22Rv1 (cell line): ENCODE results near the gene BCL11A.

Experiments used
- H3K27ac ChIP-seq: fragments of 450-650 bp; 2 replicates; pipeline ENCODE4 v1.5.1; 2017
- ZFX ChIP-seq: fragments of 450-650 bp; IDR thresholded peaks from 2 replicates; pipeline ENCODE4 v1.6.1; 2017; ENCODE audit warnings: antibody characterized with exemption, borderline replicate concordance
- TF ChIP-seq, protein P1 (sequence below): fragments of 450-650 bp; IDR thresholded peaks from 2 replicates; pipeline ENCODE4 v1.5.1; 2017; ENCODE audit warnings: mild to moderate bottlenecking

BCL11A gene

DNA sequence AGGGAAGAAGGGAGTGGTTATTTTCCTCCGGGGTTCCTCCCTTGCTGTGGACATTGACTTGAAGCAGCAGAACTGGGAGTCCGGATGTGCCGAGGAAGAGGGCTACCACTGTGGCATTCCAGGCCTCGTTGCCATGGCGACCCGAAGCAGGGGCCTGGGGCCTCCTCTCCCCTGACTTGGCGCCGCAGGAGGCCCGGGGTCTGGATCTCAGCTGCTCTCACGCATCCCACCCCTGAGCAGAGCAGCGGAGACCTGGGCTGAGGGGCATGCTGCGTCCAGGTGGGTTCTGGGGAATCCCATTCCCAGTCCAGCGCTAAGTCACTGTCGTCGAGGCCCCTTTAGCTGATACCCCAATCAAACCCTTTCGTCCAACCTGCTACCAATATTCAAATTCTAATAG is 100.2 kb downstream of the BCL11A start:
- H3K27ac ChIP-seq: no peak overlapping the region

DNA sequence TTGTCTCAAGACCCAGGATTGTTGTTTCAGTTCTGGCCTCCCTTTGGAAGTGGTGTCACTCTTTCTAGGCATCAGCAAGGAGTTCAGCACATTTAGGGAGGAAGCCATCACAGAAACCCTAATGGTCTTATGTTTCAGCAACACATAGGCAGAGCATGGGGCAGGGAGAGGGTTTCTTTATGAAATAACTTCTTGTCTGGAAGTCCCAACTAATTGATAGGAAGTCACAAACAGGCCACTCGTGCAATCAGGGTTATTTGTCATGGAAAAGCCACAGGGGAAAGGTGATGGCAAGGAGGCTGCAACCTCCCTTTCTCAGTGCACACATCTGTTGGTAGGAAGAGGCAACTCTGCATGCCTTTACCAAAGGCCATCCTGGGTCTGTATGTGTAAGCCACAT is 103.0 kb downstream of the BCL11A start:
- no peak overlapping the region for H3K27ac ChIP-seq
- TF ChIP-seq ZFX: no peak
- TF ChIP-seq, protein P1, sequence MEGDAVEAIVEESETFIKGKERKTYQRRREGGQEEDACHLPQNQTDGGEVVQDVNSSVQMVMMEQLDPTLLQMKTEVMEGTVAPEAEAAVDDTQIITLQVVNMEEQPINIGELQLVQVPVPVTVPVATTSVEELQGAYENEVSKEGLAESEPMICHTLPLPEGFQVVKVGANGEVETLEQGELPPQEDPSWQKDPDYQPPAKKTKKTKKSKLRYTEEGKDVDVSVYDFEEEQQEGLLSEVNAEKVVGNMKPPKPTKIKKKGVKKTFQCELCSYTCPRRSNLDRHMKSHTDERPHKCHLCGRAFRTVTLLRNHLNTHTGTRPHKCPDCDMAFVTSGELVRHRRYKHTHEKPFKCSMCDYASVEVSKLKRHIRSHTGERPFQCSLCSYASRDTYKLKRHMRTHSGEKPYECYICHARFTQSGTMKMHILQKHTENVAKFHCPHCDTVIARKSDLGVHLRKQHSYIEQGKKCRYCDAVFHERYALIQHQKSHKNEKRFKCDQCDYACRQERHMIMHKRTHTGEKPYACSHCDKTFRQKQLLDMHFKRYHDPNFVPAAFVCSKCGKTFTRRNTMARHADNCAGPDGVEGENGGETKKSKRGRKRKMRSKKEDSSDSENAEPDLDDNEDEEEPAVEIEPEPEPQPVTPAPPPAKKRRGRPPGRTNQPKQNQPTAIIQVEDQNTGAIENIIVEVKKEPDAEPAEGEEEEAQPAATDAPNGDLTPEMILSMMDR: no peak

More for the DNA sequence above, 100.2 kb downstream of the BCL11A start:
- TF ChIP-seq, protein P1: no peak
- TF ChIP-seq ZFX: no peak

DNA sequence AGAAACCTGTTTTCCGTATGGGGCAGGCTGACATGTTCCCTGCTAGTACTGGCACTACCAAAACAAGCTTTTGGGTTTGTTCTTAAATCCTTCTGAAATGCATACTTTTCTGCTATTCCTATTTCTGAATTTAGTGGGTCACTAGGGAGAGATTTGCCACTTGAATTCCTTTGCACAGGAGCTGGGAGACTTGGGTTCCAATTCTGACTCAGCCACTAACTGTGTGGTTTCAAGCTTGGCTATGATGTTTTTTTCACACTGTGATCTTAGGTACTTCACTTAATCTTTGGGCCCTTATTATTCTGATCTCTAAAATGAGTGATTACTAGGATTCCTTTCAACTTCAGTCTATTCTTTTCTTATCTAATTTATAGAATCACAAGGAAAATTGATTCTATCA is 105.5 kb downstream of the BCL11A start:
- no peak overlapping the region for H3K27ac ChIP-seq
- TF ChIP-seq, protein P1: no peak
- no peak for TF ChIP-seq ZFX

DNA sequence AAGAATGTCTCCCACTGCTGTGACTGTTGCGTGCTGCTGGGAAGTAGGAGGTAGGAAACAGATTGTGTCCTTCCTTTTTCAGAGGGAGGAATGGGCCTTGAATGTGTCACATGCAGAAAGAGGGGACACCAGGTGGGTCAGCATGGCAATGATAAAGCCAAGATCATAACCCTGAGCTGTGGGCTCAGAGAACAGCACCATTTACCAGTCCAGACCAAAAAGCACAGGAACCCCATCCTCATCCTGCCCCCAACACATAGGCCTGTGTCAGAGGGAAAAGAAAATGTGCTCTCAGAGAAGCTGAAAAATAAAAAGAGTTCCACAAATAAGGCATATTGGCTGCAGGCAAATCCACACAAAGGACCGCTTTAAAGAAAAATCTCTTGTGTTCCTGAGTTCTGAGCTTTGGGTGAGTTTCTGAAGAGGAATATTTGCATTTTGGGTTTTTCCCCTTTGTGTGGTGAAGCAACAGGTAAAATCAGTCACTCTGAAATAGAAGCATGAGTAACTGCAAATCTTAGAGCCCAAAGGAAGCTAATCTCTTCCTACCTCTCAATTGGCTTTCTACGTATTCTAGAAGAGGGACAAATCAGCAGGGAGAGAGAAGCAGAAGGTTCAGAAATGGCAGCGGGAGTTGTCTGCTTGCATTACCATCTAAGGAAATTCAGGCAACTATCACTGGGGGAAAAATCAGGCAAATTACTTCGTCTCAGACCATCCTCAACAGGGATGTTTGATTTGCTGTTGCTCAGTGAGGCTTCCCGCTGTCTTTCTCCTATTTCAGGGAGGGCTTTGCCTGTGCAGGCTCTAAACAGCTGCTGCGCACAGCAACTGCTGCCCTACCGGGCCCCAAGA is 106.8 kb downstream of the BCL11A start:
- TF ChIP-seq, protein P1: no peak
- no peak for TF ChIP-seq ZFX

DNA sequence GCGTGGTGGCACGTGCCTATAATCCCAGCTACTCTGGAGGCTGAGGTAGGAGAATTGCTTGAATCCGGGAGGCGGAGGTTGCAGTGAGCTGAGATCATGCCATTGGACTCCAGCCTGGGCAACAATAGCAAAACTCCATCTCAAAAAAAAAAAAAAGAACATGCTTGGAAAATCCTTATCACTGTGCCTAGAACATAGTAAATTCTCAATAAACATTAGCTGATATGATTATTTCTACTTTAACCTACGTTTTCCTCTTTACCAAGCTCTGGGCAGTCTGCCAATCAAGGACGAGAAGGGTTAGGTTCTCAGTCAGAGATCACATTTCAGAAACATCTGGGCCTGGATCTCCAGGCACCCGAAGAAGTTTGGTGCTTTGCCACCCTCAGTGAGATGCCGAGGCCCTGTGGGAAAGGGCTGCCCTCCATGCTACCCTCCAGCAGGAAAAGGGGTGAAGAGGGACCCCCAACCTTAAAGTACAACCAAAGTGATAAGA is 107.7 kb downstream of the BCL11A start:
- no peak overlapping the region for H3K27ac ChIP-seq
- no peak for TF ChIP-seq ZFX
- TF ChIP-seq, protein P1: no peak

More for the DNA sequence above, 106.8 kb downstream of the BCL11A start:
- H3K27ac ChIP-seq: no peak overlapping the region

DNA sequence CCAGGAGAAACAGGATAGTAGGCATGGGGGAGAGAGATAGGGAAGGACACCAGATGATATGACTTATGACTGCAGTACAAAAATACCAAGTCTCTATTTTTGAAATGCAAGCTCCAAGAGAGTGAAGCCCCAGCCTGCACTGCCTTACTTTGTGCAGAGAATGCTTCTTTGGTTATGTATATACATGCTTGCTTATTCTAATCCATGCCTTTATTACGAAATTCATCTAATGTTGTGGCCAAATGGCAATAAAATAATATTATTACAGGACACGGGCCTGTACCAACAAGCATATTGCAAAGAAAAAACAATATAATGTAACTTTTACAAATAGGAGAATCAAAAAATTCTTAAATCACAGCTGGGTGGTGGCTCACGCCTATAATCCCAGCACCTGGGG is 110.8 kb downstream of the BCL11A start:
- TF ChIP-seq, protein P1: no peak
- no peak for TF ChIP-seq ZFX
- no peak overlapping the region for H3K27ac ChIP-seq

- TF ChIP-seq ZFX: no peak
- TF ChIP-seq, protein P1: no peak
- H3K27ac ChIP-seq: no peak overlapping the region
Measured at GRCh38 chr2:60441800-60442199, 111.7 kb downstream of the BCL11A start.
